Activated T-cell treated with anti-CD3 and anti-CD28 coated beads, Interleukin-2, amount 50 U/mL, for 24 hours (primary cell): ENCODE results near the gene ACTR1B.
"Not testable (repeated sequence)": the region's sequence is repeated elsewhere in the genome, so short reads cannot be mapped to it uniquely, and the experiment has no call there.

Experiments used
- DNase-seq: peaks from one replicate; pipeline ENCODE4 v3.0.0-alpha.2; 2020
- H3K27ac Mint-ChIP-seq: 2 replicates; pipeline ENCODE4 v1.8.0; 2020; ENCODE audit warnings: mild to moderate bottlenecking, mixed read lengths
- H3K27me3 Mint-ChIP-seq: 2 replicates; pipeline ENCODE4 v1.8.0; 2020; ENCODE audit warnings: mixed read lengths
- H3K36me3 Mint-ChIP-seq: 2 replicates; pipeline ENCODE4 v1.8.0; 2020; ENCODE audit warnings: low read depth, mixed read lengths
- H3K4me1 Mint-ChIP-seq: 2 replicates; pipeline ENCODE4 v1.8.0; 2020; ENCODE audit warnings: low read depth, mixed read lengths
- H3K4me3 Mint-ChIP-seq: 2 replicates; pipeline ENCODE4 v1.8.0; 2020; ENCODE audit warnings: mild to moderate bottlenecking, moderate library complexity, mixed read lengths
- H3K9me3 Mint-ChIP-seq: 2 replicates; pipeline ENCODE4 v1.8.0; 2020; ENCODE audit warnings: mixed read lengths

Gene ACTR1B

DNA sequence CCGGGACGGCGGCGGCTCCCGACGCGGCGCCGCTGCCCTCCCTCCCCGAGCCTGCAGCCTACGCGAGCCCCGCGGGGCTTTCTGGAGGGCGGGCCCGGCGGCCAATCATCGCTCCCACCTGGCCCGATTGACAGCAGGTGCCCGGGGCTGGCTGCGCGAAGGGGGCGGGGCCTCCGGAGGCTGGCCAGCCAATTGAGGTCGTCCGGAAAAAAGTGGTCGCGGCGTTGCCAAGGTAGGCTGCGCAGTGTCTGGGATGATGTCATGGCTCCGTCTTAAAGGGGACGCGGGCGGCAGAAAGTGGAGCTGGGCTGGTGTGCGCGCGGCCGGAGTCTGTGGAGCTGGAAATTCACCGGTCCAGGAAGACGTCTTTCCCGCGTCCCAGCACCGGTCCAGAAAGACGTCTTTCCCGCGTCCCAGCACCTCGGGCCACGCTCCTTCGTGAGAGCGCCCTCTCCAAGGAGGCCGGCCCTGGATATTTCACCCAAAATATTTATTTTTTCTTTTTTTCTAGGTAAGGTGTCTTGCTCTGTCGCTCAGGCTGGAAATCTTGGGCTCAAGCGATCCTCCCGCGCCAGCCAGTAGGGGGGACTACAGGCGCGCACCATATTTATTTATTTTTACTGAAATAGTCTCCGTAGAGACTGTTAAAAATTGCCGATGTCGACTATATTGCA is at the start of gene ACTR1B:
ACTR1B (minus strand) TSS at position 83 of the 674 bp plus-strand sequence. CDS start 154 bp downstream, outside the sequence.
- Mint-ChIP-seq H3K27me3 (no peaks in the 10 kb centered on the region), H3K4me1 (peaks cover 36% of the 10 kb centered on the region), H3K27ac (peak within 1 kb of the TSS; percentile 99), H3K36me3 (peaks cover 42% of the 10 kb centered on the region), H3K4me3 (peak within 1 kb of the TSS; percentile 94), H3K9me3 (no peaks in the 10 kb centered on the region)
- peak; percentile 97 for DNase-seq

DNA sequence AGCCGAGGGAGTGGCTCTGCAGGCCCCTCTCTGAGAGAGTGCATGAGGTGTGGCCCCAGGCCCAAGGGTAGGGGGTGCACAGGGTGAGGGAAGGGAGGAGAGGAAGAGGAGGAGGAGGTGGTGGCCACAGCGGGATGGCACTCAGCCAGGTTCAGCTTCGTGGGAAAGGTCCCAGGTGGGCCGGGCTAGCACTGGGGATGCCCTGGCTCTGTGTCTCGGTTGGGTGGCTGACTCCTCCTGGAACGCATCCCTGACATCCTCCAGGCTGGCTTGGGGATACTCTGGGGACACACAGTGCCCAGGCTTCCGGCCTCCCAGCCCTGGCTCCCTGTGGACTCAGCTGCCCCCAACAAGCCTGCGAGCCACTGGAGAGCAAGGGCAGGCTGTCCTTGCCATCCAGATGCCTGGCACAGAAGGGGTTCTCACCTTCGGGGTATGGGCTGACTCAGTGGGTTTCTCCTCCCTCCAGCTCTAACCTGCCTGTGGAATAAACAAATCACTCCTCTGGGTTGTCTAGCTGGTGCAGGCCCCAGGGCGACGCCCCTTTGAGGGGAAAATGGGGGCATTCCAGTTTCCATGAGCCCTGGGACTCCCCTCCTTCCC is 49.0 kb upstream of the ACTR1B start:
- Mint-ChIP-seq H3K4me3 (peak overlapping the region; percentile 98), H3K27me3 (no peaks in the 10 kb centered on the region), H3K27ac (peak overlapping the region; percentile 99), H3K4me1 (peaks cover 68% of the 10 kb centered on the region), H3K36me3 (peaks cover 48% of the 10 kb centered on the region), H3K9me3 (no peaks in the 10 kb centered on the region)
- no peak for DNase-seq

- not testable (repeated sequence) for DNase-seq, H3K9me3 Mint-ChIP-seq, H3K27me3 Mint-ChIP-seq
- Mint-ChIP-seq H3K36me3 (peaks cover 41% of the 10 kb centered on the region), H3K27ac (peak overlapping the region; percentile 99), H3K4me1 (peaks cover 63% of the 10 kb centered on the region), H3K4me3 (peak overlapping the region; percentile 98)
These were observed 48.3 kb upstream of the ACTR1B start for GRCh38 chr2:97712175-97712574.

DNA sequence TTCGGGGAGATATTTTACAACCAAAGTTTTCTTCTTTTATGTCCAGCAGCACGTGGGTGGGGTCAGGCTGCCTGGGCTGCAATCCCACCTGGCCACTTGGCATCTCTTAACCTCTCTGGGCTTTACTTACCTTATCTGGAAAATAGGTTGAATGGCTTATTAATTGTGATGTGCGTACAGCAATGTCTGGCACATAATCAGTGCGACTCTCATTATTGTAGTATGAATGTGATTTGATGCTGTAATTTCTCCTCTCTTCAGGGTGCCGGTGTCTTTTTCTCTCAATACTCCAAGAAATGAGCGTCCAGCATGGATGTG is 47.5 kb upstream of the ACTR1B start:
- H3K27me3 Mint-ChIP-seq = no peaks in the 10 kb centered on the region
- peaks cover 33% of the 10 kb centered on the region for H3K36me3 Mint-ChIP-seq
- no peak for DNase-seq
- H3K9me3 Mint-ChIP-seq = no peaks in the 10 kb centered on the region
- H3K4me1 Mint-ChIP-seq = peaks cover 56% of the 10 kb centered on the region
- peak overlapping the region; percentile 99 for H3K27ac Mint-ChIP-seq
- H3K4me3 Mint-ChIP-seq = peak overlapping the region; percentile 98

- H3K4me3 Mint-ChIP-seq = no peak overlapping the region
- peaks cover 6% of the 10 kb centered on the region for H3K36me3 Mint-ChIP-seq
- H3K27me3 Mint-ChIP-seq = no peaks in the 10 kb centered on the region
- no peaks in the 10 kb centered on the region for H3K9me3 Mint-ChIP-seq
- H3K27ac Mint-ChIP-seq = no peak overlapping the region
- H3K4me1 Mint-ChIP-seq = peaks cover 36% of the 10 kb centered on the region
- peak; percentile 23 for DNase-seq
These were observed 44.8 kb upstream of the ACTR1B start for GRCh38 chr2:97708608-97709007.

DNA sequence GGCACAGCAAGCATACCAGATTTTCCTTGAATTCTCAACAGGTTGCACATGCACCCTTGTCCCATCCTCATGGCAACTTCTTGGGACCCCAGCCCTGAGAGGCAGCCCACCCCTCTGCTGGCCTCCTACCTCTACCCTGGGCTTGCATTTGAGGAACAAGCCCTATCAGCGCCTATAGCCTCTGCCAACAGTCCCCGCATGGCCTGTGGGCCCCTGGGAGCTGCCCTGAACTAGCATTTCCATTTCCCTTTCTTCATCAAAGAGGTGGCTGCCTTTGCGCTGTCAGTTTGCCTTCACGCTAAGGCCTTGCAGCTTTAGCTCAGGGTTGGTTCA is 44.2 kb upstream of the ACTR1B start:
- H3K4me3 Mint-ChIP-seq = no peak overlapping the region
- H3K36me3 Mint-ChIP-seq = peaks cover 2% of the 10 kb centered on the region
- no peaks in the 10 kb centered on the region for H3K27me3 Mint-ChIP-seq

DNA sequence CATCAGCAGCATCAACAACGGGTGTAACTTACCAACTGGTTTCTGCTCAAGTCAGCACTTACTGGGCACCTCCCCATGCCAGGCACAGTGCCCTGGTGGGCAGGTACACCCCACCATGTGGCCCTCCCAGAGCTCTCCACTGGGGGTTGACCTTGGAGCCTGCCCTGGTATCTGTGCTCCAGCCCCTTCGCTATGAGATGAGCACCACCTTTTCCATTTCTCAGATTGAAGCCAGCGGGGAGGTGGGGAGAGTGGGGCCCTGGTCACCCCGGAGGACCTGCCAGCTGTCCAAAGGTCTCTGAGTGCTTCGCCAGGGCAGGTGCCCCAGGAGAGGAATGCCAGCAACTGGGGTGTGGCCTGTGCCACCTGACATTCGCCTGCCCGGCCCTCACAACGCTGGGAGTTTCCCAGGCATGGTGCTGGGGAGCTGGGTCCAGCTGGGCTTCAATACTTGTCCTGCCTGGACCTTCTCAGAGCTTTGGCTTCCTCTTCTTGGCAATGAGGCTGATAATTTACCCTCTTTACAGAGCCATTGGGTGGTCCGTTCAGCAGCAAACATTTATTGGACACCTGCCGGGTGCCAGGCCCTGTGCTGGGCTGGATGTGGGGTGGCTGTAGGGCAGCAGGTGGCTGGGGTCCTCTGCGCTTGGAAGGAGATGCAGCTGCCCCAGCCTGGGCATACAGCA is 43.7 kb upstream of the ACTR1B start:
- Mint-ChIP-seq H3K27ac (no peak overlapping the region), H3K36me3 (peaks cover 2% of the 10 kb centered on the region), H3K27me3 (no peaks in the 10 kb centered on the region), H3K4me1 (peaks cover 26% of the 10 kb centered on the region), H3K9me3 (no peaks in the 10 kb centered on the region), H3K4me3 (no peak overlapping the region)
- peak; percentile 16 for DNase-seq

More for the DNA sequence above, 44.2 kb upstream of the ACTR1B start:
- peak; percentile 25 for DNase-seq
- Mint-ChIP-seq H3K9me3 (no peaks in the 10 kb centered on the region), H3K27ac (no peak overlapping the region), H3K4me1 (peaks cover 31% of the 10 kb centered on the region)

DNA sequence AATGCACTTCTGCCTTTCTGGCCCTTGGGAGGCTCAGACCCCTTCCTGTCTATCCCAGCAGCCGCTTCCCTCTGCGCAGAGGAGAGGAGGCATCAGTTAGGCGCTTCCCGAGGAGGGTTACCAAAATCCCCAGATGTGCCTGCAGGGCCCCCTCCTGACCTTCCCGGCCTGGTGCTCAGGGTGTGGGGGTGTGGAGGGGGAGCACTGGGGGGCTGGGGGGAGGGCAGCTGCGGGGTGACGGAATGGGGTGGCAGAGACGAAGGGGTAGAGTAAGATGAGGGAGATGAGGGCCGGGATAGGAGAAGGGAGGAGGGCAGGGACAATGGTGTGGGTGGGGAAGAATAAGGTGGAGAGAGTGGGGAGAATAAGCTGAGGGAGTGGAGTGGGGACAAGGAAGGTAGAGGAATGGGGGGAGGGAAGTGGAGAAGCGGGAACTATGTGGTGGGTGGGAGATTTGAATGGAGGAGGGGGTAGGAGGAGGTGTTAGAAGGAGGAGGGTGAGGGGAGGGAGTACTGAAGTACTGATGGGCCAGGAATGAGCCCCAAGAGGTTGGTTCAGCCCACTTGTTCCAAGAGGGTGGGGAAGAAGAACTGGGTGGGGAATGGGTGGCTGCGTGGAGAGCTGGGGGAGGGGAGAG is 43.0 kb upstream of the ACTR1B start:
- Mint-ChIP-seq H3K9me3 (no peaks in the 10 kb centered on the region), H3K27ac (no peak overlapping the region), H3K27me3 (no peaks in the 10 kb centered on the region), H3K4me1 (peaks cover 19% of the 10 kb centered on the region), H3K36me3 (peaks cover 2% of the 10 kb centered on the region), H3K4me3 (no peak overlapping the region)
- DNase-seq = peak; percentile 6

DNA sequence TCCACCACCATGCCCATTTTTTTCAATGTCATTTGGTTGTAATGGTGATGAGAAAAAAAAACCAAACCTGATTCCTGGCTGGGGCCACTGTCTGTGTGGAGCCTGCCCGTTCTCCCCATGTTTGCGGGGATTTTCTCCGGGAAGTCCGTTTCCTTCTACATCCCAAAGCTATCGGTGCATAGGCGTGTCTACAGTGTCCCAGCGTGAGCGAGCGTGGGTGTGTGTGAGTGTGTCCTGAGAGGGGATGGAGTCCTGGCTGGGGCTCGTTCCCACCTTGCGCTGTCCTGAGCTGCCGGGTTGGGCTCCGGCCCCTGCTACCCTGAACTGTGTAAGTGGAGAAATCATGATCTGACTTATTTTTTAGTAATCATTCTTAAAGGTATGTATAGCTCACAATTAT is 42.3 kb upstream of the ACTR1B start:
- Mint-ChIP-seq H3K27me3 (no peaks in the 10 kb centered on the region), H3K9me3 (no peaks in the 10 kb centered on the region), H3K4me3 (no peak overlapping the region), H3K36me3 (peaks cover 2% of the 10 kb centered on the region), H3K27ac (no peak overlapping the region), H3K4me1 (peaks cover 12% of the 10 kb centered on the region)
- peak; percentile 11 for DNase-seq

- no peak for DNase-seq
- Mint-ChIP-seq H3K9me3 (no peaks in the 10 kb centered on the region), H3K4me1 (peaks cover 8% of the 10 kb centered on the region), H3K36me3 (peaks cover under 1% of the 10 kb centered on the region), H3K27me3 (no peaks in the 10 kb centered on the region), H3K27ac (no peak overlapping the region), H3K4me3 (no peak overlapping the region)
These were observed 41.1 kb upstream of the ACTR1B start for GRCh38 chr2:97704989-97705388.

GRCh38 chr2:97703741-97704140 is 39.9 kb upstream of the ACTR1B start:
- Mint-ChIP-seq H3K36me3 (no peaks in the 10 kb centered on the region), H3K27me3 (no peaks in the 10 kb centered on the region), H3K4me3 (no peak overlapping the region), H3K27ac (no peak overlapping the region), H3K9me3 (no peaks in the 10 kb centered on the region), H3K4me1 (peaks cover 6% of the 10 kb centered on the region)
- no peak for DNase-seq

- Mint-ChIP-seq H3K4me3 (no peak overlapping the region), H3K27me3 (no peaks in the 10 kb centered on the region), H3K36me3 (no peaks in the 10 kb centered on the region), H3K4me1 (peaks cover 6% of the 10 kb centered on the region), H3K9me3 (no peaks in the 10 kb centered on the region), H3K27ac (no peak overlapping the region)
- DNase-seq = no peak
These were observed 39.1 kb upstream of the ACTR1B start for GRCh38 chr2:97702731-97703470.

DNA sequence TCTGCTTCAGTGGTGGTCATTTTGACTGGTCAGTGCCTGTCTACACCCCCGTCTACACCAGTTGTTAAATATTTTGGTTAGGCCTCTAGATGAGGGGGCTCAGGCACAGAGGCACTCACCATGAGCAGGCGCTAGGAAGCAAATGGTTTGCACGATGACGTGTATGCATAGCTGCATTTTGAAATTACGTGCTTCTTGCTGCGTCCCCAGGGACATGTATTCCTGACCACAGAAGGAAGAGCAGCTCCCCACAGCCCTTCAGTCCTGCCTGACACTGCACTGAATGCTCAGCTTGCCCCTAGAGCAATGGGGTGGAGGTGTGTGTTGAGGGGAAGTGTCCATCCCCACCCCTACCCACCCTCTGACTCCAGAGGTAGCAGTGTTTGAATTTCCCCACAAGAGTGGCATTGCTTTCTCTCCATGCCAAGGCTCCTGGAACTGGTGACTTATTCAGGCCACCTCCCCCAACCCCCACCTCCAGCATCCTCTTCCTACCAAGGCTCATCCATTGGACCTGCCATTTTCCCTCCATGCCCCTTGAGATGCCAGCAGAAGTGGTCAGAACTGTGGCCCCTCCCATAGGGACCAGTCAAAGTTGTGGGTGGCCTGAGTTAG is 38.1 kb upstream of the ACTR1B start:
- Mint-ChIP-seq H3K27me3 (no peaks in the 10 kb centered on the region), H3K9me3 (no peaks in the 10 kb centered on the region), H3K4me1 (peaks cover 9% of the 10 kb centered on the region), H3K27ac (no peak overlapping the region), H3K36me3 (no peaks in the 10 kb centered on the region), H3K4me3 (no peak overlapping the region)
- DNase-seq = no peak

GRCh38 chr2:97701186-97701585 is 37.3 kb upstream of the ACTR1B start:
- Mint-ChIP-seq H3K4me1 (peaks cover 10% of the 10 kb centered on the region), H3K9me3 (no peaks in the 10 kb centered on the region), H3K27ac (no peak overlapping the region), H3K36me3 (no peaks in the 10 kb centered on the region), H3K4me3 (no peak overlapping the region), H3K27me3 (no peaks in the 10 kb centered on the region)
- no peak for DNase-seq
